PC-3 (cell line): Measurements from ENCODE around the gene CORT. TPM values are rescaled to one million over a fixed set of nuclear protein-coding genes. Genes with fewer than 3 reads are reported as not detected.

Source experiments
- ATAC-seq: fragments of 200-7000 bp; cut with Tn5 transposase; 2 replicates; pipeline ENCODE4 v1.9.1; 2020; ENCODE audit warnings: mild to moderate bottlenecking, moderate library complexity
- BruUV-seq: library from RNA; stranded (reverse); fragments of 400-500 nt; replicated peaks from 2 replicates; lab custom pipeline; 2021; lab: Mats Ljungman, UMichigan
- CTCF ChIA-PET: fragments of 300-600 bp; sonication (Branson Sonifier 250); formaldehyde crosslinking; loops from one replicate; lab custom pipeline; 2022; ENCODE audit warnings: antibody characterized with exemption; lab: Charles Lee
- POLR2A ChIA-PET: fragments of 300-600 bp; sonication (Branson Sonifier 250); formaldehyde crosslinking; loops from one replicate; lab custom pipeline; 2022; ENCODE audit warnings: antibody characterized with exemption; ENCODE audit not compliant: unreplicated experiment; lab: Charles Lee
- DNase-seq: peaks from one replicate; pipeline ENCODE4 v3.0.0-alpha.2; 2015
- H2AFZ ChIP-seq: fragments of 300-600 bp; sonication (generic); 2 replicates; pipeline ENCODE4 v1.6.0; 2016; ENCODE audit warnings: antibody characterized with exemption, low read length
- H3F3A ChIP-seq: fragments of 300-600 bp; sonication (generic); one replicate; pipeline ENCODE4 v1.6.0; 2017; ENCODE audit warnings: antibody characterized with exemption, low read length, control low read depth, mild to moderate bottlenecking; ENCODE audit not compliant: unreplicated experiment
- H3K27ac ChIP-seq: fragments of 300-600 bp; sonication (generic); 2 replicates; pipeline ENCODE4 v1.5.1; 2016; ENCODE audit warnings: mild to moderate bottlenecking, low read length
- H3K27me3 ChIP-seq: fragments of 300-600 bp; sonication (generic); 2 replicates; pipeline ENCODE4 v1.6.1; 2016; ENCODE audit warnings: low read length, mixed read lengths
- H3K36me3 ChIP-seq: fragments of 300-600 bp; sonication (generic); 2 replicates; pipeline ENCODE4 v1.6.1; 2016; ENCODE audit warnings: low read depth, mixed run types, low read length, mixed read lengths
- H3K4me1 ChIP-seq: fragments of 300-600 bp; sonication (generic); 2 replicates; pipeline ENCODE4 v1.5.1; 2016; ENCODE audit warnings: low read length; ENCODE audit not compliant: insufficient read depth
- H3K4me2 ChIP-seq: fragments of 300-600 bp; sonication (generic); 2 replicates; pipeline ENCODE4 v1.6.0; 2016; ENCODE audit warnings: low read length
- H3K4me3 ChIP-seq: fragments of 300-600 bp; sonication (generic); 2 replicates; pipeline ENCODE4 v1.5.1; 2016; ENCODE audit warnings: mild to moderate bottlenecking, low read length, mixed read lengths
- H3K79me2 ChIP-seq: fragments of 300-600 bp; sonication (generic); 2 replicates; pipeline ENCODE4 v1.6.1; 2017; ENCODE audit warnings: low read length, mixed read lengths
- H3K9ac ChIP-seq: fragments of 300-600 bp; sonication (generic); 2 replicates; pipeline ENCODE4 v1.6.0; 2016; ENCODE audit warnings: mild to moderate bottlenecking, low read length
- H3K9me2 ChIP-seq: fragments of 300-600 bp; sonication (generic); replicated peaks from 2 replicates; pipeline ENCODE4 v1.6.1; 2016; ENCODE audit warnings: mixed run types, low read length, mixed read lengths
- H3K9me3 ChIP-seq: fragments of 300-600 bp; sonication (generic); 2 replicates; pipeline ENCODE4 v1.6.1; 2016; ENCODE audit warnings: low read length, mixed read lengths
- H4K20me1 ChIP-seq: fragments of 300-600 bp; sonication (generic); 2 replicates; pipeline ENCODE4 v1.6.1; 2016; ENCODE audit warnings: low read length, mixed read lengths
- CTCF ChIP-seq: fragments of 300-600 bp; sonication (generic); conservative IDR thresholded peaks from 2 replicates; pipeline ENCODE4 v1.5.1; 2017; ENCODE audit warnings: antibody characterized with exemption, low read depth, mild to moderate bottlenecking, low read length
- EZH2 ChIP-seq: fragments of 300-600 bp; sonication (generic); IDR thresholded peaks from one replicate; pipeline ENCODE4 v1.6.1; 2017; ENCODE audit warnings: antibody characterized with exemption, mild to moderate bottlenecking, low read length; ENCODE audit not compliant: unreplicated experiment
- EZH2phosphoT487 ChIP-seq: fragments of 300-600 bp; sonication (generic); IDR thresholded peaks from 2 replicates; pipeline ENCODE4 v1.6.1; 2018; ENCODE audit warnings: mild to moderate bottlenecking, antibody characterized with exemption, low read length, borderline replicate concordance
- intact Hi-C: fragments of 100-400 bp; cut with micrococcal nuclease; formaldehyde crosslinking; loops from 2 replicates; pipeline ENCODE4 v1.9.0; 2023
- total RNA-seq: library from RNA; depleted of rRNA; stranded (reverse); fragments of >200 nt; gene quantifications from 2 replicates; pipeline ENCODE4 v1.2.3, GENCODE V29; 2014

CORT gene
- total RNA-seq, 1 experiment from 2014 or later = not detected

- Histone ChIP-seq H3K9me3 (no peaks in the 10 kb centered on the region), H4K20me1 (0 out of 2 replicates have a peak, but pooled peaks cover 5% of the 10 kb centered on the region), H2AFZ (peak within 1 kb of the TSS; percentile 73), H3K27me3 (no peaks in the 10 kb centered on the region), H3K4me3 (peak within 1 kb of the TSS; percentile 74), H3K9ac (peak within 1 kb of the TSS; percentile 69), H3K4me2 (peak within 1 kb of the TSS; percentile 94), H3K79me2 (peaks cover 67% of the 10 kb centered on the region), H3K27ac (no peak within 1 kb of the TSS), H3K9me2 (no peaks in the 10 kb centered on the region), H3F3A (no peaks in the 10 kb centered on the region), H3K36me3 (no peaks in the 10 kb centered on the region; the same call in 1 of the 2 replicates), H3K4me1 (peaks cover 24% of the 10 kb centered on the region)
- ATAC-seq = peak; percentile 81
- BruUV-seq = no TSS peak
- intact Hi-C loops = no loop called here
- TF ChIP-seq EZH2 (no peak), CTCF (no peak), EZH2phosphoT487 (no peak)
- DNase-seq = peak; percentile 88
- ChIA-PET POLR2A (interaction anchor here (0.6 kb wide), 1 partner anchor 481 kb away, joined by 18 read pairs; no protein-coding TSS in a partner anchor), CTCF (no interaction called here)
Measured at GRCh38 chr1:10474613-10475507, 25.0 kb downstream of the CORT start, which contains the start of gene PEX14. Gene PEX14 (plus strand): TSS chr1:10474950. CDS start chr1:10474967, 17 bp downstream.

DNA sequence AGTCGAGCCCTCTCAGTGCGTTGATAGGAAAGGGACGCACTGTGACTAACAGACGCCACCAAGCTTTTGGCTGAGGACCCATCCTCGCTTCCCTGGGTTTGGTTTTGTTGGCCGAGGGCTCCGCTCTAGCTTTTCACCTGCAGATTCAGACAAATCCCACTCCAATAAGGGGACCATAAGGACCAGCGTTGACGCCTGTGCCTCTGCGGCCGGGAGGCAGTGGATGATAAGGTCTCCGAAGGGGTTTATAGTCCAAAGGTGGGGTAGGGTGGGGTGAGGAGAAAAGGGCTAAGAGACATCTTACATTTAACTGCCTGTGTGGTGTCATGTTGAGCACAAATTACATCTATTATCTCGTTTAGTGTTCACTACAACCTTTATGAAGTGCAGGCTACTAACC, 25.7 kb downstream of the CORT start:
- Histone ChIP-seq H4K20me1 (0 out of 2 replicates have a peak, but pooled peaks cover 5% of the 10 kb centered on the region), H2AFZ (peak overlapping the region; percentile 73; the same call in 1 of the 2 replicates), H3K9me2 (no peaks in the 10 kb centered on the region), H3K36me3 (no peaks in the 10 kb centered on the region; the same call in 1 of the 2 replicates), H3K27ac (no peak overlapping the region), H3K79me2 (peaks cover 70% of the 10 kb centered on the region), H3K4me2 (peak overlapping the region; percentile 94), H3K9ac (peak overlapping the region; percentile 69), H3K27me3 (no peaks in the 10 kb centered on the region), H3K9me3 (no peaks in the 10 kb centered on the region), H3K4me3 (peak overlapping the region; percentile 74), H3K4me1 (peaks cover 24% of the 10 kb centered on the region), H3F3A (no peaks in the 10 kb centered on the region)
- DNase-seq (no peak), ATAC-seq (no peak)
- ChIA-PET POLR2A (interaction anchor here (0.6 kb wide), 1 partner anchor 482 kb away, joined by 18 read pairs; no protein-coding TSS in a partner anchor), CTCF (no interaction called here)
- BruUV-seq = no TSS peak
- intact Hi-C loops = no loop called here
- TF ChIP-seq CTCF = no peak
- no peak for TF ChIP-seq EZH2
- no peak for TF ChIP-seq EZH2phosphoT487
